Occipital lobe (tissue), 2 donors: ENCODE results near the gene TESPA1. TPM values are rescaled to one million over a fixed set of nuclear protein-coding genes. Genes with fewer than 3 reads are reported as not detected.
"Not testable (repeated sequence)": the region's sequence is repeated elsewhere in the genome, so short reads cannot be mapped to it uniquely, and the experiment has no call there.

ENCODE experiments used
- DNase-seq: peaks from one replicate; lab custom pipeline; 2025; lab: John Stamatoyannopoulos, UW
- total RNA-seq: library from RNA; depleted of rRNA; stranded (reverse); fragments of >200 nt; gene quantifications from one replicate; pipeline ENCODE4 v1.2.3, GENCODE V29; 2014

The TESPA1 gene
- total RNA-seq, 1 donor from 2014 or later, result not detected

DNA sequence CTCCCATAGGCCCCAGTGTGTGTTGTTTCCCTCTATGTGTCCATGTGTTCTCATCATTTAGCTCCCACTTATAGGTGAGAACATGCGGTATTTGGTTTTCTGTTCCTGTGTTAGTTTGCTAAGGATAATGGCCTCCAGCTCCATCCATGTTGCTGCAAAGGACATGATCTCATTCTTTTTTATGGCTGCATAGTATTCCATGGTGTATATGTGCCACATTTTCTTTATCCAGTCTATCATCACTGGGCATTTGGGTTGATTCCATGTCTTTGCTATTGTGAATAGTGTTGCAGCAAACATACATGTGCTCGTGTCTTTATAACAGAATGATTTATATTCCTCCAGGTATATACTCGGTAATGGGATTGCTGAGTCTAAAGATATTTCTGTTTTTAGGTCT lies 2.2 kb upstream of the TESPA1 start:
- DNase-seq, result not testable (repeated sequence)

DNA sequence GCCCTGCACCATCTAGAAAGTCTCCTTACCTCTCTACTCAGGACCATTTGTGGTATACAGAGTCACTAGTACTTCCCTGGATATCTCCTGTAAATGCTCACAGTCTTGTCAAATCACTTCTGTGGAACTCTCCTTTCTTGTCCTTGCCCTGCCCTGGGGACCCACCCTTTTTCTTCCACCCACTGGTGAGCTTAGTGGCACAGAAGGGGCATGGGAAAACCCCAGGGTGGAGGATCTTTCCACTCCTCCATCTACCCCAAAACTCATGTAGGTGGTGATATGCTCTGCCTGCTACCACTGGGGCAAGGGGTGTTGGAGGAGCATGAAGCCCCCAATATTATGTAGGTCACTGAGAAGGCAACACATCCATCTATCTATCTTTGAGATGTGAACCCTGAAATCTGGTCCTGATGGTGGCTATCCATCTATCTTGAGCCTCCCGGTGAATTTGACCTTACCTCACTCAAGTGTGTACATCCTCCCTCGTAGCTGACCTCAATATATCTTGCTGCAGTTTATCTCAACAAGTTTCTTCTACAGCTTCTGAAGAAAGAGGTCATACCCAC lies 943 bp downstream of the TESPA1 start:
- DNase-seq, result no peak

DNA sequence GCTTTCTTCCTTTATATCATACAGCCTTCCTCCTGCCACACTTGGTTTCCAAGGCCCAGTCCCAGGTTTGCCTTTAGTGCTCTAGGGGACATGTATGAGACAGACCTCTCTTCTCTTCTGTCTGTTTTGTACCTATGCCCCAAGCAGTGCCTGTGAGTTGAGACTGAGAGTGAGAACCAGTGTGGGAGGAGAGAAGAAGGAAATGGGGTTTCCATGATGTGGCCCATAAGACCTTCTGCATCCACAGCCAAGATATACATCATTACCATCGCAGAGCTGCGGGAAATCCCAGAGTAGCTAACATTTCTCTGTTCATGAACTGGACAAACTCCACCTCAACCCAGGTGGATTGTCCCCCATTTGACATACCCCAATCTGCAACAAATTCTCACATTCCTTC lies 2.8 kb downstream of the TESPA1 start:
- no peak for DNase-seq

DNA sequence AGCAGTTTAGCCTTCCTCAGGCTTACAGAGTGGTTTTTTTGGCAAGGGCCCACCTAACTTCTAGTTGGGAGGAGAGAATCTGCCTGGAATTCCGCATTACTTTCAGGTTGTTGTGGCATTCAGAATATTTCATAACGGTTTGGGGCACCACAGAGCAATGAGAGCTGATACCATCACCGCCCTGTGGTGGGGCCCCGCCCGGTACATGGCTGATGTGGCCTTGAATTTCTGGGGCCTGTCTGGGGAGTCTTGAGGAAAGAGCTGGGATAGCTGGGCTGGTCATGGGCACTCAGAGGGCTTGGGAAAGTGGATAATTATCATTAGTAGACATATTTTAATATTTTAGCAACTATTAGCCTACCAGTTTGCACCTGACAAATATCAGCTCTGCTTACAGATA lies 4.2 kb downstream of the TESPA1 start:
- DNase-seq, result no peak

DNA sequence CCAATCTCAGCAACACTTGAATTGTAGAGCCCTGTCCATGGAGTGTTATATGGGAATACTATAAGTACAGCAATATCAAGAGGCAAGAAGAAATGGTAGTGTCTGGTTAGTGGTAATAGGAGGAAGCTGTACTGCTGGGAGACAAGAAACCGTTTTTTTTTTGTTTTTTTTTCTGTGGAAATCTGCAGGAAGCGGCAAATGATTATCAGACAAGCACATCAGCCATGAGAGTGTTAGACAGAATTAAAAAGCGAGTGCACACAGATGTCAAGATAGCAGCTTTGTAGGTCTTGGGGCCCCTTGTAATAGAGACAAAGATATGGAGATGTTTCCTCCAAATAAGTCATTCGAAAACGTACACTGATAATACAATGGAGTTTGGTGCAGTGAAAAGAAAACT lies 6.7 kb downstream of the TESPA1 start:
- DNase-seq, result no peak

DNA sequence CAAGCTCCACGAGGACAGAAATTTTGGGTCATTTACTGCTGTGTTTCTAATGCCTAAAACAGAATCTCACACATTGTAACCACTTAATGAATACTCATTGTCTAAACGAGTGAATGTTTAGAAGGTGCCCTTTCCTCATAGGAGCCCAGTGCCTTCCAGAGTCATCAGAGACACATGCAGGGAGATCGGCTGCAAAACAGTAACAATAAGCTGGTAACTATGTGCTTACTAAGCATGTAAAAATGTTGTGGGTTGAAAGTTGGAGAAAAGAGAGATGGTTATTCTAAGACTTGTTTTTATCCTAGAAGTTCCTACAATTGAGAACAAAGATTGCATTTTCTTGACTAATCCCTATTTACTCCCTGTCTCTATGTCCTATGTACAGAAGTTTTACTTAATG lies 7.4 kb downstream of the TESPA1 start:
- DNase-seq, result no peak

DNA sequence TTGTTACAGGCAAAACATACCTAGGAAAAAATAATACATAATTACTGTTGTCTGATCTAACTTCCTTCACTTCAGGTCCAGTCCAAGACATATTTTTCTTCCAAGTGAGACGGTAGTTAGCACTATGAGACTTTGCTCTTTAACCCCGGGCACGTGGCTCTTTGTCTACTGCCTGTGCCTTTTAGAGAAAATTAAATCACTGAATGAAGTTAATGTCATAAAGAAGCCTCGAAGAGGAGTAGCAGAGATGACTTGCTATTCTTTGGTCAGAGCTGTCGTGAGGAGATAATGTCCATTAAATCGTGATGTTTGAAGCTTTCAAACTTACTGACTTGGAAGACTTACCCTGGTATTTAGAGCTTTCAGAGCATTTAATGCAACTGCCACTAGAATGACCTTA lies 8.7 kb downstream of the TESPA1 start:
- no peak for DNase-seq

DNA sequence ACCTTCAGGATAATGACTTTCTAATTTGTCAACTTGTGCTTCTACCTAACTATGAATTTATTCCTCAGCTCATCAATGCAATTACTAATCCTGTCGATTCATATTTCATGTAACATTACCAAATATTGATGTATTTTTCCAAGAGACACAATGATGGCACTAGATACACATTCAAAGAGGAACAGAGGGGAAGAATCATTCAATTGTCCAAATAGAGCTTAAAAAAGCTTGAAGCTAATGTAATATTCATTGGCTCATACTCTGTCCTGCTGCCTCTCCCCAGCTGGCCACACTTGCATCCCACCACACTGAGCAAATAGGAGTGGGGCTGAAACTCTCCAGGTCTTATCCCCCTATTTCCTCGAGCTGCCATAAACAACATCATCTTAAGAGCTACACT lies 9.3 kb downstream of the TESPA1 start:
- no peak for DNase-seq

DNA sequence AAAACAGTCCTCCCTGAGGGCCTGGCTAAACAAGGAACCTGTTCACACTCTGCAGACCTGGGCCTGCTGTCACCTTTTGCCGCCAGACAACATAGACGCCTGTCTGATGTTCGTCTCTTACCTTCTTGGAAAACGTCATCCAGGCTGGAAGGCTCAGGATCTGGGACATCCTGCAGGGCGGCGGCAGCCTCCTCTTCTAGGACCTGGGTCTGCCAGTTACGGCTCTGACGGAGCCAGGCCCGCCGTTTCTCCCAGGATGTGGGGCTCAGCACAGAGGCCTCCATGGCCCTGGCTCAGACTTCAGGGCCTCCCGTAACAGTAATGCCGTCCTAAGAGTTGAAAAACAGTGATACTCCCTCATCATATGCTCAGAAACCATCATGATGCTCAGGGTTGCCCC lies 10.3 kb downstream of the TESPA1 start:
- DNase-seq, result no peak

DNA sequence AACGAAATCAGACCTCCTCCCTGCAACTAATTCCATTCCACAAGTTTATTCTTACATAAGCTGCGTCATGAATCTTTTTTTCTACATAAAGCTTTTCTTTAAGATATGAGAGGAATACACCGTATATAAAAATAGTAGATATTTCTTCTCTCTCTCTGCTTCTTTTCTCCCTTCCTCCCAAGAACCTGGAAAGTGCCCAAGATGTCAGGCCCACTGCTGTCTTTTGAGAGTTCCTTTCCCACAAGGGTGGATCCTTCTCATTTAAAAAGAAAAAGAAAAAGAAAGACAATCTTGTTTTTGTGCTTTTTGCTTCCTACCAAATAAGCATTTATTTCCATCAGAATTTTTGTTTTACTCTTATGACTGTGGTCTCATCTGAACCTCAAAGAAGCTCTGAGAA lies 11.0 kb downstream of the TESPA1 start:
- no peak for DNase-seq

DNA sequence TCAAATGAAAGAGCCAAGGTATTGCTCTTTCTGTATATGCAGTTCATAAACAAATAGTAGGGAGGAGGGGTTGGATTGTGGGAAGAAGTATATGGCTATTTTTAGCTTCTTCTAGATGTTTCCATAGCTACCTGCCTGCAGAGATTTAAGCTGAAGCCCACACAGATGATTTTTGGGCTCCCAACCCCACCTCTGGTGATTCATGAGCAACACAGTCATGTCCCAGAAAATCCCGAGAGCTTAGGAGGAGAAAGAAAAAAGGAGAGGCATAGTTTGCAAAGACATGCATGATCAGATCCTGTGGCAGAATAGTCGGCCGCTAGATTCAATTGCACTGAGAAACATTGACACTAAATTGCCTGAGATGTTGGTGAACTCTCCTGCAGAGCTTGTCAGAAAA lies 13.8 kb downstream of the TESPA1 start:
- DNase-seq, result no peak

DNA sequence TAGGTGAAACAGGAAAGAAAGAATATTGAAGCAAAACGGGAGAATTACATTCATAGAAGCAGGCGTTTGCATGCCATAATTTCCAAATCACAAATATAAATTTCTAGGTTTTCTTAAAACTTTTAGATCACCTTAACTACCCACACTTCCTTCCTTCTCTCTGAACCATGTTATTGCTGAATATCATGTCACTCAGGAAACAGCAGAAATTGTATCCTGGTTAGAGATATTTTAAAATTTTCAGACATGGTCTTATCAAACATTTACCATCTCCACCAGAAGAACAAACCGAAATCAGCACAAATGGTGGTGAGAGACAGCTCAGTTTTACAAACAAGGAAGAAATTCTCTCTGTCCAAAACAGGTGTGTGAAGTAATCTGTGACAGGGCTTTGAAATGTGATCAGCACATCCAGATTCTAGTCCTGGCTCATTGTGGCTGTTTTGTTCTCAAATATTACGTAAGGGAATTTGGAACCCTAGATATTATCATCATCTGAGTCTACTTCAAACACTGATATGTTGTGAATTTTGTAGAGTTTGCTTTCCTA lies 16.3 kb downstream of the TESPA1 start:
- no peak for DNase-seq

DNA sequence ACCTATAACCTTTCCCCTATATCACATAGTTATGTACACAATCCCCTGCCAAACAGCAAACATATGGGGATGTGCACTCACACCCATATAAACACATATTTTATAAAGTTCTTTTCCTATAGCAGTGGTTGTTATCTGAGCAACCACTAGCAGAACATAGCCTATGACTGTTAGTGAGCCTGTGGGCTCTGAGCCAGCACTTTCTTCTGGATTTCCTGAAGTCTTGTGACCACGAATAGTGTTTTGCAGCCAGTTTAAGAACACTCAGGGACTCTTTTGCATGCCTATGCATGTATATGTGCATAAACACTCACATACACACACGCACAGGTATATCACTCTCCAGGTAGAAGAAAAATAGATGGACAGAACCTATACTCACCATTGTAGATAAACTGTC lies 17.1 kb downstream of the TESPA1 start:
- peak; percentile 22 for DNase-seq

DNA sequence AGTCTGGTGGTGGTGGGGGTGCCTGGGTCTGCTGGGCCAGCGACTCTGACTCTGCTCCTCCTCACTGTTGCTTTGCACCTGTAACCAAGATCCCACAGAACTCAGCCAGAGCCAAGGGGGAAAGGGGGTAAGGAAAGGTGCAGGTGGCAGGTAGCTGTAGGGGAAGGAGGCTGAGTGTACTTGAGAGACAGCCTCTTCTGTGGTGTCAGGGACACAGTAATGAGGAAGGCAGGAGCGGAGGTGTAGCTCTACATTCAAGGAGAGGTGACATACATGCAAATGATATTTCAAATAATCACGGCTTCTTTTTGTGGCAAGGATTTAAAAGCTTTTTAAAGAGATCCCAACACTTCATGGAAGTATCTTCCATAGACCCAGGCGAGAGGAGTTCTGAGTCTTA lies 23.4 kb downstream of the TESPA1 start:
- no peak for DNase-seq

DNA sequence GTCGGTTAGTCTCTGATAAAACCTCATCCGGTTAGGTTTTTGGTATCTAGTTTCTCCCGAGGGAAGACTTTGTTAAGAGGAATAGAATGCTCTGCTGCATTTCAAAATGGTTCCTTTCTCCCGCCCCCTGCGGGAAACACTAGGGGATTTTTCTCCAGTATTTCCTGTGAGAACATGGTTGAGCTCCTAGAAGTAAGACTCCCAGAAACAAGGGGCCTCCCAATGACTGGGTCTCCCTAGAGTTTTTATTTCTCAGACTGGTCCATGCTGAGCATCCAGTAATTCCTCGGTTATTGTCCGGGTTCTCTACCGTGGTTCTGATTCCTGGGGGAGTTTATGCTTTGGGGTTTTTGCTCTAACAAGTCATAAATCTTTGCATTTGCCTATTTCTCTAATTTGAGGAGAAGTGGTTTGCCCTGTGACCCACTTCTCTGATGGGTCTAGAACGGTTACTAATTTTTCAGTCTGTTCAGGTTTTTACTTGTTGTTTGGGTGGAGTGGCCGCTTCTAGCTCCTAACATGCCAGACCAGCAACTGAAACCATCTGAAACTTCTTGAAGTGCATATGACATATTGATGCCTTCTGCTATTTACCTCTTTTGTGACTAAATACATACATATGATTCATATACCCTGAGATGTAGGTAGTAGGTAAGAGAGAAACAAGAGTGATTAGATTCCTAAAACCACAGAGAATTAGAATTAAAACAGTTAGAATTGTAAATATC lies 25.1 kb downstream of the TESPA1 start:
- DNase-seq, result no peak

DNA sequence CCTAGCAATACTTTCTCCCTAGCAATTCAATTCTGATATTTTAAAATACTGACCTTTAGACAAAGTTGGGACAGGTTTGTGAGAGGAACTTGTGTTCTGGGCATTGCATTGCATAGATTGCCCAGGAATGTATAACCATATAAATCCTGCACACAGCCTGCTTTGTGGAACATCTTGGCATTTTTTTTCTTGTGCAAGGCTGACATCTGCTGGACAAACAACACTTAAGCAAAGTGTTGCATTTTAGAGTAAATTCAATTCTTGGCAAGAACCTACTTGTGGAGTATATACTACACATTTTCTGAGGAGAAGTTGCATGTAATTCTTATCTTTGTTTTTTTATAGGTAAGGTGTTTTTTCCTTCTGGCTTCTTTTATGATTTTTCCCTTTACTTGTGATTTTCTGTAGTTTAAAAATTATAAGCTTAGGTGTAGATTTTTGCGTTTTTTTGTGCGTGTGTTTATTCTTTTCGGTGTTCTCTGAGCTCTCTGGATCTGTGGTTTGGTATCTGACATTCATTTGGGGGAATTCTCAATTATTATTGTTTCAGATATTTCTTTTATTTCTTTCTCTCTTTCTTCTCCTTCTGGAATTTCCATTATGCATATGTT lies 26.4 kb downstream of the TESPA1 start:
- peak; percentile 49 for DNase-seq

DNA sequence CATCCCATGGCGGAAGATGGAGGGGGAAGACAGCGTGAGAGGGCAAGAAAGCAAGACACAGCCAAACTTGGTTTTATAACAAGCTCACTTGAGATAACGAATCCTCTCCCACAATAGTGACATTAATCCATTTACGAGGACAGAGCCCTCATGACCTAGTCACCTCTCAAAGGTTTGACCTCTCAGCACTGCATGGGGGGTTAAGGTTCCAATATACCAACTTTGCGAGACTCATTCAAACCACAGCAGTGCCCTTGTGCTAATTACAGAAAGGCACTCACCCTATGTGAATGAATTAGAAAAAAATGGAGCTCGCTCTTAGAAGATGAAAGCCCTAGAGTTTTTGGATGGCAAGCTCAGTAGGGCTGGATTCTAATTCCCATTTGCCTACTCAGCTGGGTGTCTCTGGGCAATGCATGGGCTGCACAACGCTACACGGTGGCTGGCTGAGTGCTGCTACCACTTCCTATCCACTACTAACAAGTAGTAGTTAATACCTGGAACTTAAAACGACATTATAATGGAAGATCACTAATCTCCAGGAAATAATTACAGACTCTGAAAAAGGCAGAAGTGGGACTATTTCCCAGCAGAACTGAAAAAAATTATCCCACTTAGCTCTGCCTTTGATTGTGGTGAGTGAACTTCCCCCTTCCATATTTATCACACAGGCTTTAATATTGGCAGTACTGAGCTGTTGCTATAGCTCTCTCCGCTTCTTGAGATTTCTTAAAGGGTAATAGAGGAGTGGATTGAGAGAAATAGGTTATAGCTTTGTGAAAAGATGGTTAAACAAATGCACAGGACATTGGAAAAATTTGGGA lies 27.5 kb downstream of the TESPA1 start:
- no peak for DNase-seq

DNA sequence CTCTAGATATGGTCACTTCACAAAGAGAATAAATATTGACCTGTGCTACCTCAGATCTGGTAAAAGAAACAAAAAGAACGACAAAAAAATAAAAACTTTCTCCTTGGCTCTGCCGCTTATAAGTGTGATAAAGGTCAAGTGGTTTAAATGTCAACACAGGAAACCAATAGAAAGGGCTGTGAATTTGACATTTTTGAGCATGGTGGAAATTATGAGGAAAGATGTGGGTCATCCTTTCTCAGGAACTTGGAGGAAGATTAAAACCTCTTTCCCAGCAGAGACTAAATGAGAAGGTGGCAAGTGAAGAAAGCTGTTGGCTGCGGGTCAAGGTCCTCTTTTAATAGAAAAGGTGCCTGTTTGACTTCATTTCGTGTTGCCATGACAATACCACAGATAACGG lies 28.2 kb downstream of the TESPA1 start:
- DNase-seq, result no peak

DNA sequence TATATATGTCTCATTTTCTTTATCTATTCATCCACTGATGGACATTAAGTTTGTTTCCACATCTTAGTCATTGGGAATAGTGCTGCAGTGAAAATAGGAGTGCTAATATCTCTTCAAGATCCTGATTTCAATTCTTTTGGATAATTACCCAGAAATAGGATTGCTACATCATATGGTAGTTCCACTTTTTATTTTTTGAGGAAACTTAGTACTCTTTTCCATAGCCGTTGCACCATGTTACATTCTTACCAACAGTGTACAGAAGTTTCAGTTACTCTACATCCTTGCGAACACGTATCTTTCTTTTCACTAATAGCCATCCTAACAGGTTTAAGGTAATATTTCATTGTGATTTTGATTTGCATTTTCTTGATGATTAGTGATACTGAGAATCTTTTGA lies 29.8 kb downstream of the TESPA1 start:
- DNase-seq, result no peak

DNA sequence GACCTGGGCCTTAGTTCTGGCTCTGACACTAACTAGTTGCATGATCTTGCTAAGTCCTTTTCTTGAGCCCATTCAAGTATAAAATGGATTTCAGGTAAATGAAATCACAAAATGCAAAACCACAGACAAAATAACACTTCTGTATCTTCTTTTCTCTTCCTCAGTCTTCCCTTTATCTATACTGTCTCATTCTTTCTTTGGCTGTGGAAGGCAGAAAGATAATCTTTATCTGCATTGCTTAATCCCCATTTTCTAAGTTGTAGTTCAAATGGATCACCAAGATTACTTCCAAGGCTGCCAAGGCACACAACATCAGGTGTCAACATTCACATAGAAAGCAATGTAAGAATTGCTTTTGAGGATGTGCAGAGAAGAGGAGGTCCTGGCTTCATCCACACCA lies 30.3 kb downstream of the TESPA1 start:
- no peak for DNase-seq

DNA sequence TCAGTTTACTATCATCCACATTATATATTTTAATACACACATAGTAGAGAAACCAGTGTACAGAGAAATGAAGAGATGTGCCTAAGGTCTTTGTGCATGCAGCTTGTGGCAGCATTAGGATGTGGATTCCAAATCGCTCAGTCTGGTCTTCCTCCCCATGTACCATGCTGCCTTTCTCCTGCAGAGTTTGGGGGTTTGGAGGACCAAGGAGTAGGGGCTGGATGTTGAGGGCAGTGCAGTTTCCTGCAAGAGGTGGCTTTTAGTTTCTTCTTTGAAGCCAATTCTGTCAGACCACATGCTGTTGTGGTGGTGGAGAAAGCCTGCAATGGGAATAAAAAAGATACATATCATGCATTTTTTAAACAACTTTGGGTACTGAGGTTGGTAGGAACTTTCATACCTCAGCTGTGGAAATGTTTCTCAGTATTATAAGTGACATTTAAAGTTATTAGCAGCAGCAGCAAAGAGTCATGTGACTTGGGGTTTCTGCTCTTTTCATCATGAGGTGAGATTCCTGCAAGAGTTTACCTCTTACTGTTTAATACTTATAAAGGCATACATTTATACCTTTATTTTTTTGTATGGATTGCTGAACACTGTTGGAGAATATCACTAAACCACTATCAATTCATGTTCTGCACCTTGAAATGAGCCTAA lies 34.4 kb downstream of the TESPA1 start:
- DNase-seq, result no peak
